ENCODE data around the gene MRPL4. TPM values are rescaled to one million over a fixed set of nuclear protein-coding genes. Genes with fewer than 3 reads are reported as not detected.
"Not testable (repeated sequence)": the region's sequence is repeated elsewhere in the genome, so short reads cannot be mapped to it uniquely, and the experiment has no call there.

The MRPL4 gene
- total RNA-seq, 1 experiment from 2014 or later = 65.2 TPM

DNA sequence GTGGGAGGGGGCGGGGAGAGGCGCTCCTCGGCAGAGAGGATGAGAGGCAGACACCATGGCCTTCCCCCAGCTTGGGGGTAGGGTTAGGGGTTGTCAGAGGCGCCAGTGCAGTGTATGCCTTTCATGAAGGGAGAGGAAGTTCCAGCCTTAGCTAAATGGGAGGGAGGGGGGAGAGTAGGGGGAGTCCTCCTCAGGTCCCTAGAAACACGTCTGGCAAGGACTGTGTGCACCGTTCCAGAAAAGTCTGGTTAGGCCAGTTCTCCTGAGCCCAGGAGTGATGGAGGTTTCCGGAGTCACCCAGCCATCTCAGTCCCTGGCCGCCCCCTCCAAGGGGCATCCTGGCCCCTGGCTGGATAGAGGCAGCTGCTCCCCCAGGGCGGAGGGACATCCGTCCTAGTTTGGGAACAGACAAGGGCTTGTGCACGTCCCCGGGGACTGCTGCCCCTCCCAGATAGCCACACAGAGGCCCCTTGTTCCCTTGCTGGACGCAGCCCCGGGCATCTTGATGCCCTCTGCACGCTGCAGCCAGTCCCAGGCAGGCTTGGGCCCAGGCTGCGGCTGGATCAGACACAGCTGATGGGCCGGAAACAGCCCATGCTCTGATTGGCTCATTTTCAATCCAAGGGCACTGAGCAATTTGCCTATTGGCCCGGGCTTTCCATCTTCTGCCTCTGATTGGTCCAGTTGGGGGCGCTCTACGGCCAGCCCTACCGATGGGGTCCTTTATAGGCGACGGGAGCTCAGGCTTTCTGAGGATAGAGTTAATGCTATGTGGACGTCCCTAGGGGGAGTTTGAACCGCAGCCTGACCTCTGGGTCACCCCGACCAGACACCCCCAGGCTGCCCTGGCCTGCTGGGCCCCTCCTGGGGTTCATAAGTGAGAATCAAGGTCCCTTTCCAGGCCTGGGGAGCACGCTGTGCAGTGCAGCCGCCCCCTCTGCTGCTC, 24.7 kb upstream of the MRPL4 start:
- in situ Hi-C loops (cut with HindIII; ENCODE audit: low pct_unique_long_range_greater_than_20kb, low sequenced_read_pairs) = no loop called here

DNA sequence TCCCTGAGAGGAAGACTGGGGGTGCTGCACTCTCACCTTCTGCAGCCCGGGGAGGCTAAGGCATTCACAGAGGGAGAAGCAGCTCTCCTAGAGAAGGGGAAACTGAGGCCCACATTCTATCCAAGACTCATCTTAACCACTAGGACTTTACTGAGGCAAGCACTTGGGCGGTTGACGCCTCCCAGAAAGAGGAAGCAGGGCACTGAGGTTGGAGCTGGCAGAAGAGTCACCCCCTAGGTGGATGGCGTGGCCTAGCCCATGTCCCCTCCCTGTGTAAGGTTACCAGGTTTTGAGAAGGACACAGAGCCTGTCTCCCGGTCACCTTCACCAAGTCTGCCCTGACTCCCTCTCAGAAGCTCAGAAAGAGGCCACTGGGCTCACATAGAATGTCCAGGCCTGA, 23.6 kb upstream of the MRPL4 start:
- in situ Hi-C loops (cut with HindIII; ENCODE audit: low pct_unique_long_range_greater_than_20kb, low sequenced_read_pairs) = no loop called here

More for the DNA sequence above, 24.7 kb upstream of the MRPL4 start:
- no peak for DNase-seq (ENCODE audit: low read depth)

DNA sequence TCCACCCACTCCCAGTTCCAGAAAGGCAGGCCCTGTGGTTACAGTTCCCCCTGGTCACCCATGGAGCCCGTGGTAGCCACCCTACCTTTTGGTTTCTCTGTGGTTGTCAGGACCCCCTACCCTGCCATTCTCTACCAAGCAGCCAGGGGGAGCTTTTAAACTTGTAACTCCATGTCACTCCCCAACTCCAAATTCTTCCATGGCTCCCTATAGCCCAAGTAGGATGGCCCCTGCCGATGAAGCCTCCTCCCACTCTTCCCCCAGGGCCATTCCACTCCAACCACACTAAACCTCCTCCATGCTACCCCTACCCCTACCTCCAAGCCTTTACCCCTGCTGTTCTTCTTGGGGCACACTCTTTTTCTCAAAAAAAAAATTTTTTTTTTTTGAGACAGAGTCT, 23.1 kb upstream of the MRPL4 start:
- no peak for DNase-seq (ENCODE audit: low read depth)
- in situ Hi-C loops (cut with HindIII; ENCODE audit: low pct_unique_long_range_greater_than_20kb, low sequenced_read_pairs) = no loop called here

More for the DNA sequence above, 23.6 kb upstream of the MRPL4 start:
- DNase-seq (ENCODE audit: low read depth) = no peak

DNA sequence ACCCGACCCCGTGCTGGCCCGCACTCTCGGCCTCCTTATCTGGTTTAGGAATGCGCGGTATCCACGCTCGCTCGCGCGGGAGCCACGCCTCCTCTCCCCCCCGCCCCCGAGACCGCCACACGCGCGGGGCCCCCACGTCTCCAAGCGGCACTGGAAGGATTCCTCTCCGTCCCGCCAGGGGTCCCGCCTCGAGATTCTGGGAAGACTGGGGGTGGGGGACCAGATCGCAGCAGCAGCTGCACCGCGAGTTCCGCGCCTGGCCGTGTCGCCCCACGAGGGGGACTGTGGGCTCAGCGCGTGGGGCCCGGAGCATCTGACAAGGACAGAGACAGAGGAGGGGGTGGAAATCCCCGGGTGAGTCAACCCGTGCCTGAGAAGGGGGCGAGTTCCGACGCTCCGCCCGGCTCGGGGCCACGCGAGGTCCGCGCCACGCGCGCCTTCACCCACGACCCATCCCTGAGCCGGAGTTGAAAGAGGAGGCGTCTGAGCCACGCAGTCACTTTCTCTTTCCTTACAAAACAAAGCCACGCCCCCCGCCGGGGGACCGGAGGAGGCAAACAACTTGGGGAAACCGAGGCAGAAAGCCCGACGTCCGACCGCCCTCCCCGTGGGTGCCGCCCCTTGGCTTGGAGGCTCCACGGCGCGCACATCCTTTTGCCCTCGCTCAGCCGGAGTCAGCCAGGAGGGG, 21.7 kb upstream of the MRPL4 start:
- in situ Hi-C loops (cut with HindIII; ENCODE audit: low pct_unique_long_range_greater_than_20kb, low sequenced_read_pairs) = no loop called here
- no peak for DNase-seq (ENCODE audit: low read depth)

DNA sequence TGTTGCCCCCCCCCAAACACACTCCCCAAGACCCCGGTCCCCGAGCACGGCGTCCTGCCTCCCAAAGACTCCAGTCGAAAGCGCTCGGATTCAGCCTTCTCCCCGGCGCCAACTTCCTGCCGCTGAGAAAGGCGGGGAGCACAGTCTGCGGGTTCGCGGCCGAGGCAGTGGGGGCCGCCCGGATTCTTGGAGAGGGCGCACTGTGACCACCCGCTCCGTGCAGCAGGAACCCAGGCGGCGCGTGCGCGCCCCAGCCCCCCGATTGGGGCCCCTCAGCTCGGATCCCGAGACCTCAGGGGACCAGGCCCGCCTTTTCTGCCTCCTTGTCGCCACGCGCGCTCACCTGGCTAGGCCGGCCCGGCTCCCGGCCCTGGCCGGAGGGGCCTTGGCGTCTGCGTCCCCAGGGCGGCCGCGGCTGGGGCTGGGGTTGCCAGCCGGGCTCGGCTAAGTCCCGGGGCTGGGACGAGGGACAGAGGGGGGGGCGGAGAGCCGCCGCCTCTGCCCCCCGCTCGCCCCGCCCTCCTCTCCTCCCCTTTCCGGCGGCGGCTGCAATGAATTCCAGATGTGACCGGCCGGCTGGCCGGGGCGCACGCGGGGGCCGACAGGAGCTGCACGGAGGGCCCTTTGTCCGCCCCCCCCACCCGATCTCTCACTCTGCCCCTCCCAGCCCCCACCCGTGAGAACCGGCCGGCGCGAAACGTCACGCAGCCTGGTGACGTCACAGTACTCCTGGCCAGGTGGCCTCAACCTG, 21.0 kb upstream of the MRPL4 start, which contains the start of gene S1PR2:
S1PR2 (minus strand) TSS at position 471 of the 751 bp plus-strand sequence. CDS start 6,426 bp downstream, outside the sequence.
- in situ Hi-C loops (cut with HindIII; ENCODE audit: low pct_unique_long_range_greater_than_20kb, low sequenced_read_pairs) = no loop called here
- DNase-seq (ENCODE audit: low read depth) = peak; percentile 44

DNA sequence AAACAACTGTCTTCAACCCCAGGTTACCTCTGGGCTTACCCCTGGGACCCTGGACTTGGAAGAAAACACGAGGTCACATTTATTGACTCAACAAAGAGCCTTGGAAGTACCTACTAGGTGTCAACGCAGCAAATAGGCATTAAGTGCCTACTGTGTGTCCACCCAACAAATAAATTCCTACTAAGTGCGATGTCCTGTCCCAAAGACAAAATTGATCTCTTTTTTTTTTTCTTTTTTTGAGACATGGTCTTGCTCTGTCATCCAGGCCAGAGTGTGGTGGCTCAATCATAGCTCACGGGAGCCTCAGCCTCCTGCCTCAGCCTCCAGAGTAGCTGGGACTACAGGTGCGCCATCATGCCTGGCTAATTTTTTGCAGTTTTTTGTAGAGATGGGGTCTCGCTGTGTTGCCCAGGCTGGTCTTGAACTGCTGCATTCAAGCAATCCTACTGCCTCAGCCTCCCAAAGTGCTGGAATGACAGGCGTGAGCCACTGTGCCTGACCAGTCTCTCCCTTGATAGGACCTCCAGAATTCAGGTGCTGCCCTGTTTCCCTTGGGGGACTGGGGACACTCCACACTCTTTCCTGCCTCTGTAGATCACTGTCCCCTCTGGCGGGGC, 20.3 kb upstream of the MRPL4 start:
- in situ Hi-C loops (cut with HindIII; ENCODE audit: low pct_unique_long_range_greater_than_20kb, low sequenced_read_pairs) = no loop called here
- no peak for DNase-seq (ENCODE audit: low read depth)

DNA sequence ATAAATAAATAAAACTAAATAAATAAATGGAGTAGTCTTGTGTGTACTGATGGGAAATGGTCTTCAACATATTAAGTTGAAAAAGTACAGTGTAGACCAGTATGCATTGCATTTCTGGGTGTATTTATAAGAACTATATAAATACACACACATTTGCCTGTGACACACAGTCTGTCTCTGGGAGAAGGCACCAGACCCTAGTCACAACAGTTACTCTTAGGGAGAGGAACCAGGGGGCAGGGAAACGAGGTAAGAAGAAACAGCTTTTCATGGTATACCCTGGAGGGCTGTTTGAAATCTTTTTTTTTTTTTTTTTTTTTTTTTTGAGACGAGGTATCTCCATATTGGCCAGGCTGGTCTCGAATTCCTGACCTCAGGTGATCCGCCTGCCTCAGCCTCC, 18.1 kb upstream of the MRPL4 start:
- DNase-seq (ENCODE audit: low read depth) = no peak
- in situ Hi-C loops (cut with HindIII; ENCODE audit: low pct_unique_long_range_greater_than_20kb, low sequenced_read_pairs) = no loop called here

DNA sequence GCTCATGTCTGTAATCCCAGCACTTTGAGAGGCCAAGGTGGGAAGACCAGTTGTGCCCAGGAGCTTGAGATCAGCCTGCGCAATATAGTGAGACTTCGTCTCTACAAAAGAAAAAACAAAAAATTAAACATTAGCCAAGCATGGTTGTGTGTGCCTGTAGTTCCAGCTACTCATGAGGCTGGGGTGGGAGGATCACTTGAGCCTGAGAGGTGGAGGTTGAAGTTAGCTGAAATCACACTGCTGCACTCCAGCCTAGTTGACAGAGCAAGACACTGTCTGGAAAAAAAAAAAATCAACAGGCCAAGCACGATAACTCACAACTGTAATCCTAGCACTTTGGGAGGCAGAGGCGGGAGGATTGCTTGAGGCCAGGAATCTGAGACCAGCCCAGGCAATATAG, 17.0 kb upstream of the MRPL4 start:
- no peak for DNase-seq (ENCODE audit: low read depth)
- in situ Hi-C loops (cut with HindIII; ENCODE audit: low pct_unique_long_range_greater_than_20kb, low sequenced_read_pairs) = no loop called here

DNA sequence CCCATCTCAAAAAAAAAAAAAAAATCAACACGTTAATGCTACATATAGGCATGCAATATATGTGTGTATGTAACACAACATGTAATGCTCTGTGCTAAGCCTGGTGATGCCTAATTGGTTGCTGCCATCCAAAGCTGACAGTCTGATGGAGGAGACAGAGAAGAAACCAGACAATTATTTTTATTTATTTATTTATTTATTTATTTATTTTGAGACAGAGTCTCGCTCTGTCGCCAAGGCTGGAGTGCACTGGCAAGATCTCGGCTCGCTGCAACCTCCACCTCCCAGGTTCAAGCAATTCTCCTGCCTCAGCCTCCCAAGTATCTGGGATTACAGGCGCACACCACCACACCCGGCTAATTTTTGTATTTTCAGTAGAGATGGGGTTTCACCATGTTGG, 16.6 kb upstream of the MRPL4 start:
- DNase-seq (ENCODE audit: low read depth); in situ Hi-C loops (cut with HindIII; ENCODE audit: low pct_unique_long_range_greater_than_20kb, low sequenced_read_pairs): not testable (repeated sequence)

DNA sequence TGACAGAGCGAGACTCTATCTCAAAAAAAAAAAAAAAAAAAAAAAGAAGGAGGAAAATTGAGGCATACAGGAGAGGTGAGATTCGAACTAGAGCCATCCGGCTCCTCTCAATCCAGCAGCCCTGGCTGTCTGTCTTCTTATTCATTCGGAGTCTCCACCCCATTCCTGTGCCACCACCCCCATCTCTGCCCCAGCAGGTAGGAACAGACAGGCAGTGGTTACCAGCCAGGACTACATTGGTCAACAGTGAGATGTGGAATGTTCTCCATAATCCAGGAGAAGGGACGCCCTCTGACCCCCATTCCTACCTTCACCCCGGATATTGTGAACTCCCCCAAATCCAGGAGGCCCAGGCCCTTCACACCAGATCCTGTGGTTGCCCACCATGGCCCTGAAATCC, 14.3 kb upstream of the MRPL4 start:
- in situ Hi-C loops (cut with HindIII; ENCODE audit: low pct_unique_long_range_greater_than_20kb, low sequenced_read_pairs) = no loop called here
- DNase-seq (ENCODE audit: low read depth) = no peak

DNA sequence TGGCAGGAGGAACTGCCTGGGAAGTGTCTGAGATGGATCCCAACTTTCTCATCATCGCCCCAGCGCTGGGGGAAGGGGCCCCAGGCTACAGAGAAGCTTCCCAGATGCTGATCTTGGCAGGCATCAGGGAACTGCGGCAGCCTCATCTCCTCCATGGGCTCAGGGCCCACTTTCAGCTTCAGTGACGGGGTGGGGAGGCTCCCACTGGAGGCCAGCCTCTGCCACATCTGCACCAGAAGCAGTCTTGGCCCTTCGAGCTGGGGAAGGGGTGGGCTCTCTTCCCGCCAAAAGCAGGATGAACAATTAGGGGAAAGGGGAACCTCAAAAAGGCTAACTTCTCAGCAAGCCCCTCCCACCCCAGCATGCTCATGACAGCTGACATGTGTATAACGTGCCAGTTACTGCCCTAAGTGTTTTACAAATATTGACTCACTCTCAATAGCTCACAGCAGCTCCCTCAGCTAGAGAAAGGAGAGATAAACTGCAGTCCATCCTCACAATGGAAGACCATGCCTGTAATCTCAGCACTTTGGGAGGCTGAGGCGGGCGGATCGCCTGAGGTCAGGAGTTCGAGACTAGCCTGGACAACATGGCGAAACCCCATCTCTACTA, 13.7 kb upstream of the MRPL4 start:
- in situ Hi-C loops (cut with HindIII; ENCODE audit: low pct_unique_long_range_greater_than_20kb, low sequenced_read_pairs) = no loop called here
- no peak for DNase-seq (ENCODE audit: low read depth)

DNA sequence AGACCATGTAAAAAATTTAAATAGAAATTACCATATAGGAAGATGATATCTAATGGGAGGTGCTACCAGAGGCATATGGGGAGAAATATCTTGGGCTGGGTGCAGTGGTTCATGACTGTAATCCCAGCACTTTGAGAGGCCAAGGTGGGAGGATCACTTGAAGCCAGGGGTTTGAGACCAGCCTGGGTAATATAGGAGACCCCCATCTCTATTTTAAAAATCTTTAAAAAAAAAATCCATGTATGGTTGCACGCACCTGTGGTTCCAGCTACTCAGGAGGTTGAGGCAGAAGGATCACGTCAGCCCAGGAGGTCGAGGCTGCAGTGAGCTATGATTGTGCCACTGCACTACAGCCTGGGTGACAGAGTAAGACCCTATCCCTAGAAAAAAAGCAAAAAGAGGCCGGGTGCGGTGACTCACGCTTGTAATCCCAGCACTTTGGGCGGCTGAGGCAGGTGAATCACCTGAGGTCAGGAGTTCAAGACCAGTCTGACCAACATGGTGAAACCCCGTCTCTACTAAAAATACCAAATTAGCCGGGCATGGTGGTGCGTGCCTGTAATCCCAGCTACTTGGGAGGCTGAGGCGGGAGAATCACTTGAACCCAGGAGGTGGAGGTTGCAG, 10.1 kb upstream of the MRPL4 start:
- in situ Hi-C loops (cut with HindIII; ENCODE audit: low pct_unique_long_range_greater_than_20kb, low sequenced_read_pairs); DNase-seq (ENCODE audit: low read depth): not testable (repeated sequence)

DNA sequence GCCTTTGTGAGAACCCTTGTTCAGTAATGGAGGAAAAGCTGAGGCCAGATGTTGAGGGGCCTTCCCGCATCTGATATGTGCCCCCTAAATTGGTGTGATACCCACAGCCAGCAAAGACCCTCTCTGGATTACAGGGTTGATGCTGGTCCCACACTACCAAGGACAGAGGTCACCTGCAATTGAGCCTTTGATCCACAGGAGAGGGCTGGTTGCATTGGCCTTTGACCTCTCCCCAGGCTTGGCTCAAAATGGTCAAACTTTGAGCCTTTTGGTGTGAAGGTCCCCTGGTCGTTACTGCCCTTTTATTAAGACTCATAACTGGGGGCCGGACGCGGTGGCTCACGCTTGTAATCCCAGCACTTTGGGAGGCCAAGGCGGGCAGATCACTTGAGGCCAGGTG, 8.4 kb upstream of the MRPL4 start:
- no peak for DNase-seq (ENCODE audit: low read depth)
- in situ Hi-C loops (cut with HindIII; ENCODE audit: low pct_unique_long_range_greater_than_20kb, low sequenced_read_pairs) = no loop called here

DNA sequence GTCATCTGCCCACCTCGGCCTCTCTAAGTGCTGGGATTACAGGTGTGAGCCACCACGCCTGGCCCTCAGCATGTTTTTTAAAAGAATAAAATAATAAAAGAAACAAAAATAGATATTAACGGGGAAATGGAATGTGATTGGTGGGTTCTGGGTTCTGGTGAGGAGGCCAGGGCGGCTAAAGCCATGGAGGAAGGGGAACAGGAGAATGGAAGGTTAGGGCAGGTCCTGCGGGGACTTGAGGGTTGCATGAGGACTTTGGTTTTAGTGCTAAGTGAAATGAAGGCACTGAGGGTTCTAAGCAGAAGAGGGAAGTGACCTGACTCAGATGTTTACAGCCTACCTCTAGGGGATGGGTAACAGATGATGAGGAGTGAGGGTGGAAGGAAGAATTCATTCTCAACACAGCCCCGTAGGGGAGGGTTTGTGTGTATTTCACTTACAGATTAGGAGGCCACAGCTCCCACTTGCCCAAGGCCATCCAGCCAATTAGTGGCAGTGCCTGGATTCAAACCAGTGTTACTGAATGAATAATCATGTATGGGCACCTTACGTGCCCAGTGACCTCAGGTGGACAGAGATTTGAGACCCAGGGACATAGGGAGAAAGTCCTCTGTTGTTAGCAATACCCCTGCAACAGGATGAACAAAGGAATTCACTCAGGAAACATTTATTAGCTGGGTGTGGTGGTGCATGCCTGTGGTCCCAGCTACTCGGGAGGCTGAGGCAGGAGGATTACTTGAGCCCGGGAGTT, 6.7 kb upstream of the MRPL4 start:
- DNase-seq (ENCODE audit: low read depth) = no peak
- in situ Hi-C loops (cut with HindIII; ENCODE audit: low pct_unique_long_range_greater_than_20kb, low sequenced_read_pairs) = no loop called here

DNA sequence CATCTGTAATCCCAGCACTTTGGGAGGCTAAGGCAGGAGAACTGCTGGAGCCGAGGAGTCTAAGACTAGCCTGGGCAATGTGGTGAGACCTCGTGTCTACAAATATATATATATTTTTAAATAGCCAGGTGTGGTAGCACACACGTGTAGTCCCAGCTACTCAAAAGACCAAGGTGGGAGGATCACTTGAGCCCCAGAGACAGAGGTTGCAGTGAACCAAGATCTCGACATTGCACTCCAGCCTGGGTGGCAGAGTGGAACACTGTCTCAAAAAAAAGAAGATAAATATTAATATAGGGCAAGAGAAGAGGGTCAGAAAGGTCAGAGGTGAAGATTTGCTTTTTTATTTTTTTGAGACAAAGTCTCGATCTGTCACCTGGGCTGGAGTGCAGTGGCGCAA, 5.5 kb upstream of the MRPL4 start:
- in situ Hi-C loops (cut with HindIII; ENCODE audit: low pct_unique_long_range_greater_than_20kb, low sequenced_read_pairs) = no loop called here
- no peak for DNase-seq (ENCODE audit: low read depth)

DNA sequence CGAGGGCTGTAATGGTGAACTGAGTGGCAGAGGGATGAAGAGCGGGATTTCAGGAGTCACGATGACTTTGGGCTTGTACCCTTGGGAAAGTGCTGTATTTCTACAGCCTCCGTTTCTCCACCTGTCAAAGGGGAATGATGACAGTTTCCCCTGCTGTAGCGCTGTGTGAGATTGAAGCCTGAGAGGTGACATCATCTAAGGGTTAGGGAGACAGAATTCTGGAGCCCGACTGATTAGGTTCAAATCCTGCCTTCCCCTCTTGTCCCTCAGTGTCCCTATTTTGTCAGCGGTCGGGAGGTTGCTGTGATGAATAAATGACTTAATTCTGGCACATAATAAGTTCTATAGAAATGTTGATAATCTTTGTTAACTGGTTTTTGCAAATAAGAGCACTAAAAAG, 693 bp downstream of the MRPL4 start:
- in situ Hi-C loops (cut with HindIII; ENCODE audit: low pct_unique_long_range_greater_than_20kb, low sequenced_read_pairs) = no loop called here
- no peak for DNase-seq (ENCODE audit: low read depth)

DNA sequence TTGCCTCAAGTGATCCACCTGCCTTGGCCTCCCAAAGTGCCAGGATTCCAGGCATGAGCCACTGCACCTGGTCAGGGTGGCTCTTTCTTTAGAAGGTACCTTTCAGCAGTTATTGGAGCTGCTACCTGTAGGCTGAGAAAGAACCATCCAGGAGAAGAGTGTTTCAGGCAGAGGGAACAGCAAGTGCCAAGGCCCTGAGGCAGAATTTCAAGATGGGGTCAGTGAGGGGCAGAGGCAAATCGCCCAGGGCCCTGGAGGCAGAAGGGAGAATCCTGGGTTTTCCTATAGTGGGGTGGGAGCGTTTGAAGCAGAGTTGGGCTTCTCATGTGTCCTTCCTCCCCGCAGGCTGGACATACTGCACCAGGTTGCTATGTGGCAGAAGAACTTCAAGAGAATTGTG, 2.2 kb downstream of the MRPL4 start:
- in situ Hi-C loops (cut with HindIII; ENCODE audit: low pct_unique_long_range_greater_than_20kb, low sequenced_read_pairs) = no loop called here
- DNase-seq (ENCODE audit: low read depth) = no peak
